ENCODE measurements around the gene PCGF1.

DNA sequence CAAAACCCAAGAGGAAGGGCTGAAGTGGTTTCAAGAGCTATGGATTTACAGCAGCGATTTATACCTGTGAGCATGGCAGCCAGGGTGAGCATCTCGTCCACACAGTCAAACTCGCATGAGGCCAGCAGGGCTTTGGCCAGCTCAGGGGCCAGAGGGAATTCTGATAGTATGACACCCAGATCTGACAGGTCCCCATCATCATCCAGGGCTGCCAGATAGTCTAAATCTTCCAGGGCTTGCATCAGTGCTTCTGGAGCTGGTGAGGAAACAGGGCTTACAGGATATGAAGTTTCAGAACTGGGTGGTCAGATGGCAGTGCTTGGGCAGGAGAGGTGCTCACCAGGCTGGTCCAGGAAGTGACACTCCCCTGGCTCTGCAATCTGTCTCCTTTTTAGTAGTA, 15.0 kb upstream of the PCGF1 start:
- no peak for TF ChIP-seq EP300 (IDR thresholded peaks at IDR 0.05; ENCODE audit: borderline replicate concordance in 1 of 2, low read depth in 2 of 2, low read length in 2 of 2)
- no peak for TF ChIP-seq CHD2 (IDR thresholded peaks at IDR 0.05; ENCODE audit: low read length)
